ENCODE data around the gene GUCY1A2.
"Not testable (repeated sequence)": the region's sequence is repeated elsewhere in the genome, so short reads cannot be mapped to it uniquely, and the experiment has no call there.

The GUCY1A2 gene, protein sequence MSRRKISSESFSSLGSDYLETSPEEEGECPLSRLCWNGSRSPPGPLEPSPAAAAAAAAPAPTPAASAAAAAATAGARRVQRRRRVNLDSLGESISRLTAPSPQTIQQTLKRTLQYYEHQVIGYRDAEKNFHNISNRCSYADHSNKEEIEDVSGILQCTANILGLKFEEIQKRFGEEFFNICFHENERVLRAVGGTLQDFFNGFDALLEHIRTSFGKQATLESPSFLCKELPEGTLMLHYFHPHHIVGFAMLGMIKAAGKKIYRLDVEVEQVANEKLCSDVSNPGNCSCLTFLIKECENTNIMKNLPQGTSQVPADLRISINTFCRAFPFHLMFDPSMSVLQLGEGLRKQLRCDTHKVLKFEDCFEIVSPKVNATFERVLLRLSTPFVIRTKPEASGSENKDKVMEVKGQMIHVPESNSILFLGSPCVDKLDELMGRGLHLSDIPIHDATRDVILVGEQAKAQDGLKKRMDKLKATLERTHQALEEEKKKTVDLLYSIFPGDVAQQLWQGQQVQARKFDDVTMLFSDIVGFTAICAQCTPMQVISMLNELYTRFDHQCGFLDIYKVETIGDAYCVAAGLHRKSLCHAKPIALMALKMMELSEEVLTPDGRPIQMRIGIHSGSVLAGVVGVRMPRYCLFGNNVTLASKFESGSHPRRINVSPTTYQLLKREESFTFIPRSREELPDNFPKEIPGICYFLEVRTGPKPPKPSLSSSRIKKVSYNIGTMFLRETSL

DNA sequence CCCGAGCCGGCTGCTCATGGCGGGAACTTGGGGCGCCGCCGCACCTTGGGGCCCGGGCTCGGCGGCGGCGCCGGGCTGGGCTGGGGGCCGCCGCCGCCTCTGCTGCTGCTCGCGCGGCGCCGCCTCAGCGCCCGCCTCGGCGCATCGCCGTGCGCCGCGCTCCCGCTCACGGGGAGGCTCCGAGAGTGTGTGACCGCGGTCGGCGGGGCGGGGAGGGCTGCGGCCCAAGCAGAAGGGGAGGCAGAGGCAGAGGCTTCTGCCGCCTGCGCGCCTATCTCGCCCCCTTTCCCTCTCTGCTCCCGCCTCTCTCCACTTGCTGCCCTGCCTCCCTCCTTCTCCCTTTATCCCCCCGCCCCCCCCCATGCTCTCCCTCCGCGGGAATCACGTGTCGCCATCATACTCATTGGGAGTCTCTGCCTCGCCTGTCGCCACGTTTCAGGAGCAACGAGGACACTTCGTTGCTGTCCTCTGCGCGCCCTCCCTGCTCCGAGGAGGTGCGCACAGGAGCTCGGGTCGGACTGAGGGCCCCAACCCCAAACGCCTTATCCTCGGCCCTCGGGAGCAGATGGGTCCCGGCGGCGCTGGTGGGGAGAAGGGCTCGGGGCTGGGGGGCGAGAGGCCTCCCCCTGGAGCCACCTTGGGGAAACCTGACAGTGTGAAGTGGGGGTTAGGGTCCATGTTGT lies at the start of gene GUCY1A2:
TSS of gene GUCY1A2 (minus strand) at position 258 of the 683 bp plus-strand sequence. CDS start 421 bp downstream, outside the sequence.
- no peak for DNase-seq (ENCODE audit: extremely low read depth, low read depth)
- peak within 1 kb of the TSS; percentile 49 for H3K4me3 ChIP-seq (replicated peaks; ENCODE audit: low read depth, low read length)
- TF ChIP-seq, protein P1, sequence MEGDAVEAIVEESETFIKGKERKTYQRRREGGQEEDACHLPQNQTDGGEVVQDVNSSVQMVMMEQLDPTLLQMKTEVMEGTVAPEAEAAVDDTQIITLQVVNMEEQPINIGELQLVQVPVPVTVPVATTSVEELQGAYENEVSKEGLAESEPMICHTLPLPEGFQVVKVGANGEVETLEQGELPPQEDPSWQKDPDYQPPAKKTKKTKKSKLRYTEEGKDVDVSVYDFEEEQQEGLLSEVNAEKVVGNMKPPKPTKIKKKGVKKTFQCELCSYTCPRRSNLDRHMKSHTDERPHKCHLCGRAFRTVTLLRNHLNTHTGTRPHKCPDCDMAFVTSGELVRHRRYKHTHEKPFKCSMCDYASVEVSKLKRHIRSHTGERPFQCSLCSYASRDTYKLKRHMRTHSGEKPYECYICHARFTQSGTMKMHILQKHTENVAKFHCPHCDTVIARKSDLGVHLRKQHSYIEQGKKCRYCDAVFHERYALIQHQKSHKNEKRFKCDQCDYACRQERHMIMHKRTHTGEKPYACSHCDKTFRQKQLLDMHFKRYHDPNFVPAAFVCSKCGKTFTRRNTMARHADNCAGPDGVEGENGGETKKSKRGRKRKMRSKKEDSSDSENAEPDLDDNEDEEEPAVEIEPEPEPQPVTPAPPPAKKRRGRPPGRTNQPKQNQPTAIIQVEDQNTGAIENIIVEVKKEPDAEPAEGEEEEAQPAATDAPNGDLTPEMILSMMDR (IDR thresholded peaks at IDR 0.05; ENCODE audit: low read depth, low read length, missing control alignments) = no peak

DNA sequence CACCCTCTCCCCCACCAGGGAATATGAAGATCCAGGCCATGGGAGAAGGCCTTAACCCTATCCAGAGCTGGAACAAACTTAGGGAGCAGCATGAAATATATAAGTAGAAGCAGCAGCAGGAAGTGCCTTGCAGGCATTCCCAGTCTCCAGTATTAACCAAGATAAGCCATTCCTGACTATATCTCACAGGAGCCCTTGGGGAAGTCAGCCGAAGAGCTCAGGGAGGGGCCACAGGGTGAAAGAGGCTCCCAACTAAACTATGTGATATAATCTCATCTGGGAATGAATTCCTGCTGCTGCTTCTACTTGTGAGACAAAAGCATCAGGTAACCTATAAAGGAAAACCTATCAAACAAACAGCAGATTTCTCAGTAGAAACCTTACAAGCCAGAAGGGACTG lies 36.1 kb upstream of the GUCY1A2 start:
- no peak for DNase-seq (ENCODE audit: extremely low read depth, low read depth)
- TF ChIP-seq, protein P1 (IDR thresholded peaks at IDR 0.05; ENCODE audit: low read depth, low read length, missing control alignments) = no peak
- H3K4me3 ChIP-seq (replicated peaks; ENCODE audit: low read depth, low read length) = no peak overlapping the region

DNA sequence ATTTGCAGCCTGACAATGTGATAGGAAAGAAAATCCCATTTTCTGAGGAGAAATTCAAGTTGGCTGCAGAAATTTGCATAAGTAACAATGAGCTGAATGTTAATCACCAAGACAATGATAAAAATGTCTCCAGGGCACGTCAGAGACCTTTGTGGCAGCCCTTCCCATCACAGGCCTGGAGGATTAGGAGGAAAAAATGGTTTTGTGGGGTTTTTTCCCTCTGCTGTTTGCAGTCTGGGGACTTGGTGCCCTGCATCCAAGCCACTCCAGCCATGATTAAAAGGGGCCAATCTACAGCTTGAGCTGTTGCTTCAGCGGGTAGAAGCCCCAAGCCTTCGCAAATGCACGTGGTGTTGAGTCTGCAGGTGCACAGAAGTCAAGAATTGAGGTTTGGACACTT lies 33.1 kb upstream of the GUCY1A2 start:
- DNase-seq (ENCODE audit: extremely low read depth, low read depth) = not testable (repeated sequence)

DNA sequence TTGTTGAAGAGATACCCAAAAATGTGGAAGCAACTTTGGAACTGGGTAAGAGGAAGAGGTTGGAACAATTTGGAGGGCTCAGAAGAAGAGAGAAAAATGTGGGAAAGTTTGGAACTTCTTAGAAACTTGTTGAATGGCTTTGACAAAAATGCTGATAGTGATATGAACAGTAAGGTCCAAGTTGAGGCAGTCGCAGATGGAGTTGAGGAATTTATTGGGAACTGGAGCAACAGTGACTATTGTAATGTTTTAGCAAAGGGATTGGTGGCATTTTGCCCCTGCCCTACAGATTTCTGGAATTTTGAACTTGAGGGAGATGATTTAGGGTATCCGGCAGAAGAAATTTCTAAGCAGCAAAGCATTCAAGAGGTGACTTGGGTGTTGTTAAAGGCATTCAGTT lies 32.6 kb upstream of the GUCY1A2 start:
- H3K4me3 ChIP-seq (replicated peaks; ENCODE audit: low read depth, low read length); DNase-seq (ENCODE audit: extremely low read depth, low read depth): not testable (repeated sequence)

More for the DNA sequence above, 33.1 kb upstream of the GUCY1A2 start:
- H3K4me3 ChIP-seq (replicated peaks; ENCODE audit: low read depth, low read length) = not testable (repeated sequence)

DNA sequence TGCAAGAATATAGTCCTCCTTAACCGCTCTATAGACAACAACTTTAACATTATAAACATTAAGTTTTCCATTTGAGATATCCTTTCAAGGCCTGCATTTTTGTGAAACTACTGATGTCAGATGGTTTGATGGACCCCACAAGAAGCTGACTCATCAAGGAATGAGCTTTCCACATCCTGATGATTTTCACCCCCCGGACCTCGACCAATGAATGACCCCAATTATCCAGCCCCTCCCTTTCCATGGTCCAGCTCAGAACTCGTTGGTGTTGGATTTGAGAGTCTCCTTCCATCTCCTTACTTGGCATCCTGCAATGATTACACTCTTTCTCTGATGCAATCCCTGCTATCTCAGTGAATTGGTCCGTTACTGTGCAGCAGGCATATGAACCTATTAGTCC lies 31.8 kb upstream of the GUCY1A2 start:
- DNase-seq (ENCODE audit: extremely low read depth, low read depth) = no peak
- no peak overlapping the region for H3K4me3 ChIP-seq (replicated peaks; ENCODE audit: low read depth, low read length)
- TF ChIP-seq, protein P1 (IDR thresholded peaks at IDR 0.05; ENCODE audit: low read depth, low read length, missing control alignments) = no peak

DNA sequence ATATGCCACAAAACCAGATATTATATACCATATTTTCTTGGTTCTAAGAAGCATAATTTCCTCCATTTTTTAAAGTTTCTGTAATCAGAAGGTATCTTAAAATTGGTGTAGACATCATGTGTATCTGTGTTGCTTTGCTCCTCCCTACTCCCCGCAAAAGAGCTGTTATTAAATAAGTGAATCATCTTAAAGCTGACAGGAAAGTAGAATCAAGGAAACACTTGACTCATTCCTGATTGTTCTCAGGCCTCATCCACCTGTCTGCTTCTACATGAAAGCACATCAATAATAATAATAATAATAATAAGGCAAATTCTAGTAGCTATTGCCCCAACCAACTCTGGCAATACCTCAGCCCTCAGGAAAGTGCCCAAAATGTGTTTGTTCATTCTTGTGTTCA lies 26.2 kb upstream of the GUCY1A2 start:
- no peak overlapping the region for H3K4me3 ChIP-seq (replicated peaks; ENCODE audit: low read depth, low read length)
- TF ChIP-seq, protein P1 (IDR thresholded peaks at IDR 0.05; ENCODE audit: low read depth, low read length, missing control alignments) = no peak
- DNase-seq (ENCODE audit: extremely low read depth, low read depth) = no peak

DNA sequence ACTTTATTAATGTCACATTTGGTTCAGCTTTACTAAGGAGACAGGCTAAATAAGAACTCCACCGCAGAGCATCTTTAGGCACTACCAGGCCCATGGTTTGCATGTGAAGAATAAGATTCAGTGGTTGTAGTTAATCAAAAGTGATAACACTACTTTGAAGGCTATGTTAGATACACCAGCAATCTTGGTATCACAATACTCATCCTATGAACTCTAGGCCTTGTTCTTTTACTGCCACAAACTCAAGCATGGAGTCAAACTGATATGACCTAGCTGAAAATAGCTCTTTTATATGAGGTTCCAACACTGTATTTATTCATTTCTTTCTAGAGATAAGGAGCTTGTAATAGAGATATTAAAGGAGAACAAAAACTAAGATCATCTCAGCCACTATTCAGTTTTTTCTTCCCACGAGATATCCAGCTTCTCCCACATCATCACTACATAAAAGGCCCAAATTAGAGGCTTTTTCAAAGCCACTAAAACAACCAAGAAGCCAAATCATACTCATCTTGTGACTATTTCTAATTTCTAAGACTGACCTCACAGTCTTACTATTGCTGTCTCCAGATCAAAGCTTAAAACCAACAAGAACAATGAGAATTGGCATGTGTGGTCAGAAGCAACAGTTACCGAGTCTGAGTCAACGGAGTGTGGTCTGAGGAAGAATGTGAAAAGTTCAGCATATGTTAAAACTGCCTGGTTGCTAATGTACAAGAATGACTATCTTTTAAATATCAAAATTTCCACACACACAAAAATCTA lies 25.1 kb upstream of the GUCY1A2 start:
- H3K4me3 ChIP-seq (replicated peaks; ENCODE audit: low read depth, low read length) = no peak overlapping the region
- TF ChIP-seq, protein P1 (IDR thresholded peaks at IDR 0.05; ENCODE audit: low read depth, low read length, missing control alignments) = no peak
- peak; percentile 89 for DNase-seq (ENCODE audit: extremely low read depth, low read depth)
